HCT116 (cell line): ENCODE results near the gene DDHD1. TPM values are rescaled to one million over a fixed set of nuclear protein-coding genes. Genes with fewer than 3 reads are reported as not detected.

Source experiments
- ATAC-seq: fragments of 200-7000 bp; cut with Tn5 transposase; 2 replicates; pipeline ENCODE4 v1.9.1; 2020; ENCODE audit warnings: mild to moderate bottlenecking, moderate library complexity
- BruUV-seq: library from RNA; stranded (reverse); fragments of 400-500 nt; replicated peaks from 2 replicates; lab custom pipeline; 2021; lab: Mats Ljungman, UMichigan
- CTCF ChIA-PET: fragments of 300-600 bp; sonication (Branson Sonifier 250); formaldehyde crosslinking; loops from one replicate; lab custom pipeline; 2021; ENCODE audit warnings: antibody characterized with exemption; lab: Charles Lee
- POLR2A ChIA-PET: fragments of 300-600, 350-600 bp; sonication (Branson Sonifier 250); formaldehyde crosslinking; loops from one replicate; lab custom pipeline; 2021; ENCODE audit warnings: antibody characterized with exemption; lab: Charles Lee
- RAD21 ChIA-PET, 2 experiments: fragments of 300-600 bp; sonication (Branson Sonifier 250); formaldehyde crosslinking; loops; one replicate each; lab custom pipeline; 2023; ENCODE audit warnings: low total read pairs in 2 of 2; ENCODE audit not compliant: uncharacterized antibody in 2 of 2, unreplicated experiment in 2 of 2, low non-redundant PET in 1 of 2; lab: Charles Lee
- DNase-seq: peaks from one replicate; pipeline ENCODE4 v3.0.0-alpha.2; 2010; ENCODE audit warnings: low read depth, low spot score
- H2AFZ ChIP-seq: fragments of 200-600 bp; shearing (Covaris generic), sonication (generic); 2 replicates; pipeline ENCODE4 v1.6.1; 2017; ENCODE audit warnings: low read depth, mixed run types, mixed read lengths, antibody characterized with exemption, low read length; ENCODE audit not compliant: poor library complexity, severe bottlenecking
- H3K27ac ChIP-seq: 2 replicates; pipeline ENCODE4 v1.5.1; 2012; ENCODE audit warnings: low read depth, low read length
- H3K27me3 ChIP-seq: fragments of 200-600 bp; sonication (generic); 2 replicates; pipeline ENCODE4 v1.6.1; 2016; ENCODE audit warnings: mixed run types, low read length, mixed read lengths; ENCODE audit not compliant: insufficient read depth
- H3K36me3 ChIP-seq, 2 experiments: fragments of 200-500 bp in 1 of 2; fragments of 200-600 bp in 1 of 2; sonication (Bioruptor generic) in 1 of 2; sonication (generic) in 1 of 2; 2 replicates each; pipeline versions ENCODE4 v1.5.1 to v1.6.1; 2014 to 2016; ENCODE audit warnings: low read length in 2 of 2, inconsistent platforms in 1 of 2, mixed read lengths in 1 of 2, mixed run types in 1 of 2; ENCODE audit not compliant: insufficient read depth in 2 of 2, control insufficient read depth in 1 of 2
- H3K4me1 ChIP-seq, 2 experiments: fragments of 200-600 bp in 1 of 2; sonication (generic) in 1 of 2; 2 replicates each; pipeline versions ENCODE4 v1.5.1 to v1.6.1; 2012 to 2017; ENCODE audit warnings: low read length in 2 of 2, inconsistent platforms in 1 of 2, mild to moderate bottlenecking in 1 of 2, mixed read lengths in 1 of 2, mixed run types in 1 of 2, moderate library complexity in 1 of 2; ENCODE audit not compliant: insufficient read depth in 2 of 2, control insufficient read depth in 1 of 2
- H3K4me2 ChIP-seq: fragments of 200-600 bp; sonication (generic); 2 replicates; pipeline ENCODE4 v1.6.1; 2017; ENCODE audit warnings: mixed run types, low read length, mixed read lengths
- H3K4me3 ChIP-seq, 2 experiments: fragments of 200-600 bp in 1 of 2; sonication (generic) in 1 of 2; replicated peaks in 1 of 2; 2 replicates each; pipeline ENCODE4 v1.5.1; 2011 to 2016; ENCODE audit warnings: low read length in 2 of 2, control low read depth in 1 of 2, low read depth in 1 of 2, mild to moderate bottlenecking in 1 of 2, mixed read lengths in 1 of 2, mixed run types in 1 of 2
- H3K79me2 ChIP-seq: fragments of 200-600 bp; sonication (generic); 2 replicates; pipeline ENCODE4 v1.6.1; 2017; ENCODE audit warnings: mild to moderate bottlenecking, mixed run types, low read length, moderate library complexity, mixed read lengths; ENCODE audit not compliant: insufficient read depth
- H3K9ac ChIP-seq: fragments of 200-600 bp; sonication (generic); 2 replicates; pipeline ENCODE4 v1.6.1; 2016; ENCODE audit warnings: low read length, mixed read lengths
- H3K9me2 ChIP-seq: fragments of 200-600 bp; sonication (generic), shearing (Covaris generic); 2 replicates; pipeline ENCODE4 v1.6.1; 2017; ENCODE audit warnings: mixed run types, mild to moderate bottlenecking, moderate library complexity; ENCODE audit not compliant: insufficient read depth
- H3K9me3 ChIP-seq, 2 experiments: fragments of 200-500 bp in 1 of 2; fragments of 200-600 bp in 1 of 2; sonication (Bioruptor generic) in 1 of 2; sonication (generic) in 1 of 2; 2 replicates each; pipeline ENCODE4 v1.6.1; 2014 to 2017; ENCODE audit warnings: low read length in 2 of 2, mixed read lengths in 2 of 2, inconsistent platforms in 1 of 2, low read depth in 1 of 2, mild to moderate bottlenecking in 1 of 2, mixed run types in 1 of 2, moderate library complexity in 1 of 2; ENCODE audit not compliant: control insufficient read depth in 1 of 2, insufficient read depth in 1 of 2
- H4K20me1 ChIP-seq: fragments of 200-600 bp; sonication (generic), shearing (Covaris generic); 2 replicates; pipeline ENCODE4 v1.6.1; 2017; ENCODE audit warnings: mixed run types, mild to moderate bottlenecking, moderate library complexity; ENCODE audit not compliant: insufficient read depth
- CBX3 ChIP-seq: IDR thresholded peaks from 2 replicates; pipeline ENCODE4 v1.6.1; 2012; ENCODE audit warnings: low read depth
- EZH2 ChIP-seq: fragments of 200-600 bp; sonication (generic); IDR thresholded peaks from 2 replicates; pipeline ENCODE4 v1.6.1; 2017; ENCODE audit warnings: antibody characterized with exemption, mixed run types
- EZH2phosphoT487 ChIP-seq: fragments of 200-600 bp; IDR thresholded peaks from 2 replicates; pipeline ENCODE4 v1.6.1; 2018; ENCODE audit warnings: antibody characterized with exemption, borderline replicate concordance
- MAX ChIP-seq: IDR thresholded peaks from 2 replicates; pipeline ENCODE4 v1.6.1; 2012
- POLR2A ChIP-seq: IDR thresholded peaks from 2 replicates; pipeline ENCODE4 v1.7.0; 2011; ENCODE audit warnings: borderline replicate concordance; ENCODE audit not compliant: insufficient read depth, insufficient read length; ENCODE audit errors: extremely low read depth
- RAD21 ChIP-seq: IDR thresholded peaks from 2 replicates; pipeline ENCODE4 v1.6.1; 2012; ENCODE audit warnings: low read depth, mild to moderate bottlenecking
- SIN3A ChIP-seq: IDR thresholded peaks from 2 replicates; pipeline ENCODE4 v1.6.1; 2012; ENCODE audit warnings: low read depth
- SP1 ChIP-seq: IDR thresholded peaks from 2 replicates; pipeline ENCODE4 v1.6.1; 2012; ENCODE audit warnings: low read depth
- TCF7L2 ChIP-seq: IDR thresholded peaks from 2 replicates; pipeline ENCODE4 v1.7.0; 2011; ENCODE audit warnings: borderline replicate concordance, inconsistent platforms; ENCODE audit not compliant: insufficient read depth, insufficient read length; ENCODE audit errors: extremely low read depth
- YY1 ChIP-seq: IDR thresholded peaks from 2 replicates; pipeline ENCODE4 v1.6.1; 2011; ENCODE audit warnings: low read length, low read depth, moderate library complexity, mild to moderate bottlenecking; ENCODE audit not compliant: insufficient replicate concordance; ENCODE audit errors: extremely low read depth
- ZFX ChIP-seq: fragments of 450-650 bp; IDR thresholded peaks from 2 replicates; pipeline ENCODE4 v1.6.1; 2017
- ZNF274 ChIP-seq: fragments of 200-500 bp; sonication (Bioruptor generic); IDR thresholded peaks from 2 replicates; pipeline ENCODE4 v1.6.1; 2014; ENCODE audit warnings: mild to moderate bottlenecking, low read depth, low read length, inconsistent platforms
- intact Hi-C: fragments of 100-400 bp; cut with micrococcal nuclease; formaldehyde crosslinking; loops from 2 replicates; pipeline ENCODE4 v1.10.0; 2022
- total RNA-seq: library from RNA; stranded (reverse); gene quantifications from one replicate; pipeline ENCODE4 v1.2.1, GENCODE V29; 2021; ENCODE audit not compliant: unreplicated experiment
- TF ChIP-seq, protein P1 (sequence below), 3 experiments: fragments of 200-600 bp in 1 of 3; sonication (generic) in 1 of 3; IDR thresholded peaks in 2 of 3; conservative IDR thresholded peaks in 1 of 3; 2 replicates each; pipeline ENCODE4 v1.5.1; 2012 to 2017; ENCODE audit warnings: low read depth in 2 of 3, low read length in 2 of 3, antibody characterized with exemption in 1 of 3, borderline replicate concordance in 1 of 3, control low read depth in 1 of 3, mild to moderate bottlenecking in 1 of 3, mixed read lengths in 1 of 3, mixed run types in 1 of 3, moderate library complexity in 1 of 3; ENCODE audit not compliant: insufficient read depth in 1 of 3
- TF ChIP-seq, protein P2 (sequence below): IDR thresholded peaks from 2 replicates; pipeline ENCODE4 v1.6.1; 2012
- TF ChIP-seq, protein P3 (sequence below): IDR thresholded peaks from 2 replicates; pipeline ENCODE4 v1.6.1; 2011; ENCODE audit warnings: mild to moderate bottlenecking, low read length, moderate library complexity; ENCODE audit not compliant: insufficient replicate concordance; ENCODE audit errors: extremely low read depth

The DDHD1 gene
- total RNA-seq, 1 experiment from 2014 or later = 26.9 TPM

DNA sequence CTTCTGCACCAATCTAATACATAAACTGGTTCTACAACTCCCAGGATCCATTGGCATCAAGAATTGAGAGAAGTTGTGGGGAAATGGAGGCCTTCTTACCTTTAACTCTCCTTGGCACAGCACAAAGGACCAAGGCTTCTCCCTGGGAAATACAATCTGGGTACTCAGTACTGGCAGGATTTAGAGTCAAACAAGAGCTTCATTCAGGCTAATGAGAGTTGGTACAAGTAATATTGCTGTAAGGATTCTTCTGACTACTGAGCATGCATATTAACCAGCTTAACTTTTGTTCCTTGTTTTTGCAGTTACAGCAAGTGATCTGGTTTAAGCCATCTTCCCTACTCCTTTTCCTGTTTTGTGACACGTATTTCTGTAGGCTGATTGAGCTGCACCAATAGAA, 126.1 kb downstream of the DDHD1 start:
- RAD21 ChIA-PET = no interaction called here
- no peak for TF ChIP-seq SP1
- TF ChIP-seq YY1 = no peak
- no peak for TF ChIP-seq EZH2phosphoT487
- TF ChIP-seq MAX = no peak
- TF ChIP-seq, protein P1, sequence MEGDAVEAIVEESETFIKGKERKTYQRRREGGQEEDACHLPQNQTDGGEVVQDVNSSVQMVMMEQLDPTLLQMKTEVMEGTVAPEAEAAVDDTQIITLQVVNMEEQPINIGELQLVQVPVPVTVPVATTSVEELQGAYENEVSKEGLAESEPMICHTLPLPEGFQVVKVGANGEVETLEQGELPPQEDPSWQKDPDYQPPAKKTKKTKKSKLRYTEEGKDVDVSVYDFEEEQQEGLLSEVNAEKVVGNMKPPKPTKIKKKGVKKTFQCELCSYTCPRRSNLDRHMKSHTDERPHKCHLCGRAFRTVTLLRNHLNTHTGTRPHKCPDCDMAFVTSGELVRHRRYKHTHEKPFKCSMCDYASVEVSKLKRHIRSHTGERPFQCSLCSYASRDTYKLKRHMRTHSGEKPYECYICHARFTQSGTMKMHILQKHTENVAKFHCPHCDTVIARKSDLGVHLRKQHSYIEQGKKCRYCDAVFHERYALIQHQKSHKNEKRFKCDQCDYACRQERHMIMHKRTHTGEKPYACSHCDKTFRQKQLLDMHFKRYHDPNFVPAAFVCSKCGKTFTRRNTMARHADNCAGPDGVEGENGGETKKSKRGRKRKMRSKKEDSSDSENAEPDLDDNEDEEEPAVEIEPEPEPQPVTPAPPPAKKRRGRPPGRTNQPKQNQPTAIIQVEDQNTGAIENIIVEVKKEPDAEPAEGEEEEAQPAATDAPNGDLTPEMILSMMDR (IDR thresholded peaks at IDR 0.05 in 2 of 3, conservative IDR thresholded peaks at IDR 0.05 in 1 of 3; ENCODE audit: borderline replicate concordance in 1 of 3, insufficient read depth in 1 of 3, low read depth in 2 of 3, low read length in 2 of 3) = no peak
- TF ChIP-seq ZNF274 = no peak
- TF ChIP-seq EZH2 = no peak
- TF ChIP-seq SIN3A = no peak
- no peak for TF ChIP-seq CBX3
- TF ChIP-seq, protein P2, sequence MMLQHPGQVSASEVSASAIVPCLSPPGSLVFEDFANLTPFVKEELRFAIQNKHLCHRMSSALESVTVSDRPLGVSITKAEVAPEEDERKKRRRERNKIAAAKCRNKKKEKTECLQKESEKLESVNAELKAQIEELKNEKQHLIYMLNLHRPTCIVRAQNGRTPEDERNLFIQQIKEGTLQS = no peak
- TF ChIP-seq, protein P3, sequence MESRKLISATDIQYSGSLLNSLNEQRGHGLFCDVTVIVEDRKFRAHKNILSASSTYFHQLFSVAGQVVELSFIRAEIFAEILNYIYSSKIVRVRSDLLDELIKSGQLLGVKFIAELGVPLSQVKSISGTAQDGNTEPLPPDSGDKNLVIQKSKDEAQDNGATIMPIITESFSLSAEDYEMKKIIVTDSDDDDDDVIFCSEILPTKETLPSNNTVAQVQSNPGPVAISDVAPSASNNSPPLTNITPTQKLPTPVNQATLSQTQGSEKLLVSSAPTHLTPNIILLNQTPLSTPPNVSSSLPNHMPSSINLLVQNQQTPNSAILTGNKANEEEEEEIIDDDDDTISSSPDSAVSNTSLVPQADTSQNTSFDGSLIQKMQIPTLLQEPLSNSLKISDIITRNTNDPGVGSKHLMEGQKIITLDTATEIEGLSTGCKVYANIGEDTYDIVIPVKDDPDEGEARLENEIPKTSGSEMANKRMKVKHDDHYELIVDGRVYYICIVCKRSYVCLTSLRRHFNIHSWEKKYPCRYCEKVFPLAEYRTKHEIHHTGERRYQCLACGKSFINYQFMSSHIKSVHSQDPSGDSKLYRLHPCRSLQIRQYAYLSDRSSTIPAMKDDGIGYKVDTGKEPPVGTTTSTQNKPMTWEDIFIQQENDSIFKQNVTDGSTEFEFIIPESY = no peak
- no peak for TF ChIP-seq TCF7L2
- TF ChIP-seq RAD21 = no peak
- TF ChIP-seq POLR2A = no peak
- TF ChIP-seq ZFX = no peak
- BruUV-seq = no TSS peak

More for the DNA sequence above, 126.1 kb downstream of the DDHD1 start:
- CTCF ChIA-PET = no interaction called here
- no peak overlapping the region for H3K27ac ChIP-seq
- peaks cover 3 to 4% of the 10 kb centered on the region in 2 experiments; a peak in 3 of 4 replicates for H3K4me1 ChIP-seq
- no peak overlapping the region for H2AFZ ChIP-seq
- no peaks in the 10 kb centered on the region for H3K9me2 ChIP-seq
- H3K27me3 ChIP-seq = no peaks in the 10 kb centered on the region
- H3K9me3 ChIP-seq = no peaks in the 10 kb centered on the region
- no peak overlapping the region for H3K4me3 ChIP-seq
- ATAC-seq = no peak
- no peaks in the 10 kb centered on the region for H4K20me1 ChIP-seq
- no peak for DNase-seq
- H3K79me2 ChIP-seq = no peaks in the 10 kb centered on the region
- no peak overlapping the region for H3K9ac ChIP-seq
- intact Hi-C loops = no loop called here
- H3K4me2 ChIP-seq = no peak overlapping the region
- POLR2A ChIA-PET = no interaction called here
- no peaks in the 10 kb centered on the region for H3K36me3 ChIP-seq
